Measurements from ENCODE around the gene PROKR2.

Gene PROKR2

DNA sequence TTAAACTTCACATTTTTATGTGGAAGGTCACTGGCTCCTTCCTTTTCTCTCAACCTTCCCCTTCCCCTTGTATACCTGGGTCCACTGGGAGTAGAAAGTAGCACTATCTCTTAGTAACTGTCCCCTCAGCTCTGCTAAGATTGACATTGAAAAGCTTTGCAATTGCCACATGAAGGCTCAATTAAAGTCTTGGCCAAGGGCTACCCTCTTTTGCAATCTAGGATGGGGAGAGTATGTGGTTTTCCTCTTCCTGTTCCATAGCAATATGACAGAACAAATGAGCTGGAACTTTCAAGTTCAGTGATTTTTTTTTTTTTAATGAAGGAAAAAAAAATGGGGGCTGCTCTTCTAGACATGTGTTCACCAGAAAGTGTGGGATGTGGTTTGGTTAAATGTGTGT is 37.1 kb downstream of the PROKR2 start:
- DNase-seq, result peak; percentile 7 to 12

GRCh38 chr20:5272268-5272667 is 44.5 kb downstream of the PROKR2 start:
- no peak for DNase-seq

- DNase-seq, result no peak
These were observed 46.2 kb downstream of the PROKR2 start for GRCh38 chr20:5270603-5271002.

DNA sequence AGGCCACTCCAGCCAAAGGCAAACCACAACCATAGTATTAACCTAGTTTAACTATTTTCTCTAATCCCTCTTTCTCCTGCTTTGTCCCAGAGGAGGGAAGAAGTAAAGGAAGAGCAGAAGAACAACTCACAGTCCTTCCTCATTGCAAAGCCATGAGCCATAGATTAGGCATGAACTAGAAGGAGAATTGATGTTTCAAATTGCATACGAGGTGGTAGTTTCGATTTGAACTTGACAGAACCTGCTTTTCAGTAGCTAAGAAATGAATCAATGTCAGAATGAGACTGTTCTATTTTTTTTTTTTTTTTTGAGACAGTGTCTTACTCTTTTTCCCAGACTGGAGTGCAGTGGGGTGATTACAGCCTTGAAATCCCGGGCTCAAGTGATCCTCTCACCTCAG is 48.3 kb downstream of the PROKR2 start:
- DNase-seq, result no peak

GRCh38 chr20:5267092-5267491 is 49.7 kb downstream of the PROKR2 start:
- no peak for DNase-seq
